NB4 (cell line): ENCODE data around the gene CAMTA1.

Source experiments
- MYC ChIP-seq: IDR thresholded peaks from 2 replicates; pipeline ENCODE4 v1.6.1; 2011; ENCODE audit warnings: low read depth, low read length
- POLR2A ChIP-seq: IDR thresholded peaks from 2 replicates; pipeline ENCODE4 v1.6.1; 2011; ENCODE audit warnings: mild to moderate bottlenecking; ENCODE audit not compliant: insufficient read length; ENCODE audit errors: extremely low read depth
- TF ChIP-seq, protein P1 (sequence below): IDR thresholded peaks from 2 replicates; pipeline ENCODE4 v1.6.1; 2011; ENCODE audit warnings: low read depth, low read length
- TF ChIP-seq, protein P2 (sequence below): IDR thresholded peaks from one replicate; pipeline ENCODE4 v1.5.1; 2012; ENCODE audit warnings: low read depth, low read length

DNA sequence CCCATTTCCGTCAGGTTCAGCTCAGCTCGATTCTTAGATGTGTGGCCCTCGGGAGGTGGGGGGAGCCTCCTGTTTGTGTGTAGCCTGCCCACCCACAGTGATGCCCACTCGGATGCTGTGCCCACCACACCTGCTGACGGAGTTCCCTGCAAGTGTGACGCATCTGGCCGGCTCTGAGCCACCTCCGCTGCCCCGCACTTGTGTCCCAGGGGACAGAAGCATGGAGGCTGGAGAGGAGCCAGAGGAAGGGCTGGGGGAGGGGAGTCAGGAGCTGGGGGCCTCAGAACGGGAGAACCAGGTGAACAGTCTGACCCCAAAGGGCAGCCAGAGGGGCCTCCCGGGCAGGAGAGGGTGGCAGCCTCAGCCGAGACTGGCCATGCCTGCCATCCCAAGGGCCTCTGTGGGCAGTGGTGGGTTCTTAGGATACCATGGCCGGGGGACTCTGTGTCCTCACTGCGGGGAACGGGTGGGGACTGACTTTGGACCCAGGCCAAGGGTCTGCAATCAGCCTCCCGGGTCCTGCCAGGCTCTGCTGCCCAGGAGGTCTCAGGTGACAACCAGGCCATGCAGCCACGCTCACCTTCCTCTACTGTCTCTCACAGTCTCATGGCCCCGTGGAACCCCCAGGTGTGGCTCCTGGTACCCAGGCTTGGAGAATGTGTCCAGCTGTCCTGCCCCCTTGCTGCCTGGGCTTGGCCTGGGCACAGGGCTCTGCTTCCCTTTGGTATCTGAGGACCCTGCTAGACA lies 718.6 kb downstream of the CAMTA1 start:
- TF ChIP-seq, protein P1, sequence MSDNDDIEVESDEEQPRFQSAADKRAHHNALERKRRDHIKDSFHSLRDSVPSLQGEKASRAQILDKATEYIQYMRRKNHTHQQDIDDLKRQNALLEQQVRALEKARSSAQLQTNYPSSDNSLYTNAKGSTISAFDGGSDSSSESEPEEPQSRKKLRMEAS, result no peak
- TF ChIP-seq, protein P2, sequence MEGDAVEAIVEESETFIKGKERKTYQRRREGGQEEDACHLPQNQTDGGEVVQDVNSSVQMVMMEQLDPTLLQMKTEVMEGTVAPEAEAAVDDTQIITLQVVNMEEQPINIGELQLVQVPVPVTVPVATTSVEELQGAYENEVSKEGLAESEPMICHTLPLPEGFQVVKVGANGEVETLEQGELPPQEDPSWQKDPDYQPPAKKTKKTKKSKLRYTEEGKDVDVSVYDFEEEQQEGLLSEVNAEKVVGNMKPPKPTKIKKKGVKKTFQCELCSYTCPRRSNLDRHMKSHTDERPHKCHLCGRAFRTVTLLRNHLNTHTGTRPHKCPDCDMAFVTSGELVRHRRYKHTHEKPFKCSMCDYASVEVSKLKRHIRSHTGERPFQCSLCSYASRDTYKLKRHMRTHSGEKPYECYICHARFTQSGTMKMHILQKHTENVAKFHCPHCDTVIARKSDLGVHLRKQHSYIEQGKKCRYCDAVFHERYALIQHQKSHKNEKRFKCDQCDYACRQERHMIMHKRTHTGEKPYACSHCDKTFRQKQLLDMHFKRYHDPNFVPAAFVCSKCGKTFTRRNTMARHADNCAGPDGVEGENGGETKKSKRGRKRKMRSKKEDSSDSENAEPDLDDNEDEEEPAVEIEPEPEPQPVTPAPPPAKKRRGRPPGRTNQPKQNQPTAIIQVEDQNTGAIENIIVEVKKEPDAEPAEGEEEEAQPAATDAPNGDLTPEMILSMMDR, result no peak
- TF ChIP-seq POLR2A (no peak), MYC (no peak)
